Right renal pelvis (tissue), 4 donors: ENCODE data around the gene ACSM2A. TPM values are rescaled to one million over a fixed set of nuclear protein-coding genes. Genes with fewer than 3 reads are reported as not detected.
"Not testable (repeated sequence)": the region's sequence is repeated elsewhere in the genome, so short reads cannot be mapped to it uniquely, and the experiment has no call there.

ENCODE experiments used
- DNase-seq, 4 donors: peaks; one replicate each; pipeline ENCODE4 v3.0.0-alpha.2; 2013; ENCODE audit warnings: low read depth in 4 of 4, low spot score in 3 of 4, missing footprints in 1 of 4
- polyA plus RNA-seq, 4 donors: library from polyadenylated mRNA; unstranded; fragments of 120-200 nt; gene quantifications; one replicate each; pipeline ENCODE4 v1.2.1, GENCODE V29; 2013; ENCODE audit not compliant: insufficient read length in 4 of 4

ACSM2A gene
- polyA plus RNA-seq, 4 donors = 57.3 to 76.3 (median 59.0) TPM

- DNase-seq = not testable (repeated sequence)
Observed at GRCh38 chr16:20446652-20447393, 4.5 kb upstream of the ACSM2A start.

DNA sequence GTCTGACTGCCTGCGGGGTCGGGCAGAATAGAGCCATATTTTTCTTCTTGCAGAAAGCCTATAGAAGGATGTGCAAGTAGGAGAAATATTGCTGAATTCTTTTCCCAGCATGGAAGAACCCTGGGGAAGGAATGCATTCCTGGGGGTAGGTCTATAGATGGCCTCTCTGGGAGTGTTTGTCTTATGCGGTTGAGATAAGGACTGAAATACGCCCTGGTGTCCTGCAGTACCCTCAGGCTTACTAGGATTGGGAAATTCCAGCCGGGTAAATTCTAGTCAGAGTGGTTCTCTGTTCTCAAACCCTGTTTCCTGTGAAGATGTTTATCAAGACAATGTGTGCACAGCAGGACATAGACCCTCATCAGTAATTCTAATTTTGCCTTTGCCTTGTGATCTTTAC is 2.3 kb downstream of the ACSM2A start:
- not testable (repeated sequence) for DNase-seq

DNA sequence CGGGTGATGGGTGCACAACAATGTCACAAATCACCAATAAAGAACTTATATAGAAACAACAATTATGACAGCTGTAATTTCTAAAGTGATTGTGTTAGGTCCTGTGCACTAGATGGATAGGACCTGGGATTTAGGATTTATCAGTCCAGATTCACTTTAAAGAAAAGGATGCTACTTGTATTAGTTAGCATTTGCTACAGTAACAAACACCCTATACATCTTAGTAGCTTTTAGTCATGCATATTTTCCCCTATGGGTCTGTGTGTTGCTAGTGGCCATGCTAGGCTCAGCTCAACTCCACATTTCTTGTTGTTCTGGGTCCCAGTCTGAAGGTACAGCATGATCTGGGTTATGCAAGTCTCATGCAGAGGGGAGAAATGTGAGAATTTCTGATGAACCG is 7.9 kb downstream of the ACSM2A start:
- not testable (repeated sequence) for DNase-seq

DNA sequence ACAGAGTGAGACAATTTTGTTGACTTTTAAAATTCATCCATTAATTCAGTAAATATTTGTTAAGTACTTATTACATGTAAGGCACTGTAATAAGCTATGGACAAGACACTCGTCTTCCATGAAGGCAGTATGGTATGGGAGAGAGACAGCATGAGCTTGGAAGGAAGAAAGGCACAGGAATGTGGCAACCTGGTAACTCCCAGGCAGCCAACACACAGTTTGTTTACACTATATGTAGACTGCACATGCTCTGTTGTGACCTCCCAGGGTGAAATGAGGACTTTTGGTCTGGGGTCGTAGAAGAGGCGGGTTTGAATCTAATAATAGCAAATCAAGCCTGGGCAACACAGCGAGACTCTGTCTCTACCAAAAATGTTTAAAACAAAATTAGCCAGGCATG is 9.0 kb downstream of the ACSM2A start:
- DNase-seq = not testable (repeated sequence)

DNA sequence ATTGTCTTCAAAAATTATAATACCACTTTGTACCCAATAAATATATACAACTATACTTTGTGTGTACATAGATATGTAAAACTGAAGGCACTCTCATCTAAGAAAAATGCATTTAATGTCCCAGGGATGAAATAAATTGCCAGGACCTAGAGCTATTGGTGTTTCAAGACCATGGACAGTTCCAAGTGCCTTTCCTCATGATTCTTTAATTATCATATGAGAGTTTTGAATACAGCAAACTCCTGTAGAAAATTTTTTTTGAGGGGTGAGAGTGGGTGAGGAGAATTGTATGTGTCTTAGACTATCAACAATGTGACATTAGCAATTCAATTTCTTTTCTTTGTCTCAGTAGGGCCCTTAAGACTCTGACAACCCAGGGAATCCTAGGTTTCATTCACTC is 17.6 kb downstream of the ACSM2A start:
- not testable (repeated sequence) for DNase-seq

DNA sequence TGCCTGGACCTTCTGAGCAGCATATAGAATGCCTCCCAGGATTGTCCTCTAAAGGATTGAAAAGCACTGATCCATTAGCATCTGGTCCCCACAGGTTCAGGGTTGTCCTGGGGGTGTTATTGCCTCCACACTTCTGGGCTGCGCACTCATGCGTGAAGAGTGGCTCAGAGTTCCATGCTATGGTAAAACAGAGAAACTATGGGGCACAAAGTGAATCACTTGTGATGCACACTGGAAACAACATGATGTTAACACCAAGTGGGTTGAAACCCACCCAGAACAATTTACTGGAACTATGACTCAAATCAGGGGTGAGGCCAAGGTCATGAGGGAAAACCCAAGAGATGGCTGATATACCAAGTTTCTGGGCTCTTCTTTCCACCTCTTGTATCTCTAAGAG is 18.6 kb downstream of the ACSM2A start:
- not testable (repeated sequence) for DNase-seq

- DNase-seq = not testable (repeated sequence)
Observed at GRCh38 chr16:20470732-20471131, 19.4 kb downstream of the ACSM2A start.

DNA sequence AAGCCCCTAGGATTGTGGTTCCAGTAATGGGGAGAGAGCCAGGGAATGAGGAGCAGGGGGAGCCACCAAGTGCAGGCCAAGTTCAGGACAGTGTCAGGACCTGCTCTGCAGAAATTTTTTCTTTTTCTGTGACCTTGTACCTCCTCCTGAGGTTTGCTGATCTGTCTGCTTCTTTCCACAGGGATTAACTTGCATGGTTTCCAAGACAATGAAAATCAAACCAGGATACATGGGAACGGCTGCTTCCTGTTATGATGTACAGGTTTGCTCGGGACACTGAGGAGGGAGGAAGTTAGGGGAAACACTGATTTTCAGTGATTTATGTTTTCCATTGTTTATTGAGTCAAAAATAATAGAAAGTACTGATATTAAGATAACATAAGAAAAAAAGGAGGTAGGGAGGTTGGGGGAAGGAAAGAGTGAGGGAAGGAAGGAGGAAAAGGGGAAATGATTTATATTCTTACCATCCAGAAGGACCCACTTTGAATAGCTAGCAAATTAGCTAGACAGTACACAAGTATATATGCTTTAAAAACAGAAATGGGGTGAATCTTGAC is 25.9 kb downstream of the ACSM2A start:
- DNase-seq = not testable (repeated sequence)

GRCh38 chr16:20483989-20484388 is 32.7 kb downstream of the ACSM2A start:
- not testable (repeated sequence) for DNase-seq

DNA sequence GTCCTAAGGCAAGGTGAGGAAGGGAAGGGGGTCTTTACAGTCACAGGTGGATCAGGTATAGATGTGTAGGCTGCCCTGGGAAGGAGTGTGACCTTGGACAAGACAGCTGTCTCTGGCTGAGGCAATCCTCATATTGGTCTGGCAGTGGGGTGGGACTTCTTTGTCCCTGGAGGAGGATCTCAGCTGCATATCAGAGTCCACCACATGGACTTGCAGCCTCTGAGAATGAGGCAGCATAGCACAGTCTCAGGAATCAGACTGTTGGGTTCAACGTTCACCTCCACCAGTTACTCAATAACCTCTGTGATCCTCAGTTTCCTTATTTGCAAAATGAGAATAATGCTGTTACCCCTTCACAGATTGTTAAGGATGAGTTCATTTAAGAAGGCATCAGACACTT is 33.4 kb downstream of the ACSM2A start:
- no peak for DNase-seq

- DNase-seq = no peak
Observed at GRCh38 chr16:20485408-20485807, 34.1 kb downstream of the ACSM2A start.

GRCh38 chr16:20490994-20491393 is 39.7 kb downstream of the ACSM2A start:
- DNase-seq = not testable (repeated sequence)

DNA sequence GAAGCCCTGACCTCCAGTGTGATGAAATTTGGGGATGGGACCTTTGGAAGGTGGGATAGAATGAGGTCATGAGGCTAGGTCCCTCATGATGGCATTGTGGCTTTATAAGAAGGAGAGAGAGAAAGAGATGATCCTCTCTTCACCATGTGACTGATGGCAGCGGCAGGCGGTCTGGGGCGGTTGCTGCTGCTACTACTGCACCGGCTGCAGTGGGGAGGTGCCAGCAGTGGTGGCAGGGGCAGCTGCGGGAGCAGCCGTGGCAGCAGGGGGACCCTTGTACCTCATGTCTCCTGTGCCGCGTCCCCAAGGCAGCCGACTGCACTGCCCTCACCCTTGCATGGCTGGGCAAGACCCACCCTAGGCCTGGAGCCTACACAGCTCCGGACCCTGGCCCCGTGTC is 40.1 kb downstream of the ACSM2A start:
- DNase-seq = not testable (repeated sequence)

DNA sequence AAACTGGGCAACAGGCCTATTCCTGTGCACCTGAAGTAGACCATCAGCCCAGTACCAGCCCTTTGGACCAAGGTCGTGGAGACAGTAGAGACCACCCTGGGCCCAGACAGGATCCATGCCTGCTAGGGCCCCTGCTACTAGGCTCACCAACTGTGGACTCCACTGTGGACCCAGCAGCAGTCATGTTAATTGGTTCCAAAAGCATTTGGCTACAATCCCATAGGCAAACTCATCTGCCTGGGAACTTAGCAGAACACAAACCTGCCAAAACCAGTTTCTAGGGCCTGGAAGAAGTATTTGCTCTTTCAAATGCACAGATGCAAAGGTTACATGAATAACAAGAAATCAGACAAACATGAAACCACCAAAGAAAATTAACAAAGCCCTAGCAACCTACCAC is 53.1 kb downstream of the ACSM2A start:
- DNase-seq = no peak

GRCh38 chr16:20507280-20507679 is 56.0 kb downstream of the ACSM2A start:
- no peak for DNase-seq

- DNase-seq = no peak
Observed at GRCh38 chr16:20510323-20510722, 59.0 kb downstream of the ACSM2A start.

DNA sequence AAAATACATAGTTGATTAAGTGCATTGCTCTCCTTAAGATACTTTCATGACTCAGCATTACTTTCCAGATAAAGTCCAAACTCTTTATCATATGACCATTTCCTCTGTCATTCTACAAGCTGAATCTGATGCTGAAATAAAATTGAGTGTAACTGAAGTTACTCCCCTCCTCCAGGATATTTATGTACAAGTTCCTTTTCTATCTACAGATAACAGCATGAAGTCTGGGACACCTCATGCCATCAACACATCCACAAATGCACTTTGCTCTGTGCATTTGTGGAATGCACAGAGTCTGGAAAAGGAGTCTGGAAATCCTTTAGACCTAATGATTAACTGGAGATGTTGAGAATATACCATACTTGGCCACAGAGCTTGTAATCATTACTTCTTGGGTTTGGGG is 64.4 kb downstream of the ACSM2A start:
- no peak for DNase-seq

- DNase-seq = no peak
Observed at GRCh38 chr16:20517149-20517548, 65.8 kb downstream of the ACSM2A start.

GRCh38 chr16:20519231-20519630 is 67.9 kb downstream of the ACSM2A start:
- DNase-seq = no peak

DNA sequence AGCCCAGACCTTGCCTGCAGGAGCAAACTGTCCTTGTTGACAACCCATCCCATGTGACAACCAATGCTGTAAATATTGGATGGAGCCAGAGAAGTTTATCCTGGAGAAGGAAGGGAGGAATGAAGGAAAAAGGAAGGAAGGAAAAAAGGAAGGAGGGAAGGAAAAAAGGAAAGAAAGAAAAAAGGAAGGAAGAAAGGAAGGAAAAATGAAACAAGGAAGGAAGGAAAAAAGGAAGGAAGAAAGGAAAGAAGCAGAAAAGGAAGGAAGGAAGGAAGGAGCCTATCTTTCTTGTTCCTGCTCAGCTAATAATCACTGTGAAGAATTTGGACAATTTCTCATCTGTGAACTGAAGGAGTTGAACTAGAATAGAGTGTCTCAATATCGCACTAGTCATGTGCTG is 68.8 kb downstream of the ACSM2A start:
- DNase-seq = no peak

DNA sequence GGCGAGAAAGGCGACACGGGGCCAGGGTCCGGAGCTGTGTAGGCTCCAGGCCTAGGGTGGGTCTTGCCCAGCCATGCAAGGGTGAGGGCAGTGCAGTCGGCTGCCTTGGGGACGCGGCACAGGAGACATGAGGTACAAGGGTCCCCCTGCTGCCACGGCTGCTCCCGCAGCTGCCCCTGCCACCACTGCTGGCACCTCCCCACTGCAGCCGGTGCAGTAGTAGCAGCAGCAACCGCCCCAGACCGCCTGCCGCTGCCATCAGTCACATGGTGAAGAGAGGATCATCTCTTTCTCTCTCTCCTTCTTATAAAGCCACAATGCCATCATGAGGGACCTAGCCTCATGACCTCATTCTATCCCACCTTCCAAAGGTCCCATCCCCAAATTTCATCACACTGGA is 80.5 kb downstream of the ACSM2A start:
- DNase-seq = not testable (repeated sequence)

GRCh38 chr16:20532284-20532792 is 81.0 kb downstream of the ACSM2A start:
- not testable (repeated sequence) for DNase-seq
